Brain pericyte (primary cell): ENCODE results near the gene RAD51AP2.
"Not testable (repeated sequence)": the region's sequence is repeated elsewhere in the genome, so short reads cannot be mapped to it uniquely, and the experiment has no call there.

Experiments used
- DNase-seq: peaks from one replicate; pipeline ENCODE4 v3.0.0-alpha.2; 2012; ENCODE audit warnings: low read depth, low spot score

RAD51AP2 gene

DNA sequence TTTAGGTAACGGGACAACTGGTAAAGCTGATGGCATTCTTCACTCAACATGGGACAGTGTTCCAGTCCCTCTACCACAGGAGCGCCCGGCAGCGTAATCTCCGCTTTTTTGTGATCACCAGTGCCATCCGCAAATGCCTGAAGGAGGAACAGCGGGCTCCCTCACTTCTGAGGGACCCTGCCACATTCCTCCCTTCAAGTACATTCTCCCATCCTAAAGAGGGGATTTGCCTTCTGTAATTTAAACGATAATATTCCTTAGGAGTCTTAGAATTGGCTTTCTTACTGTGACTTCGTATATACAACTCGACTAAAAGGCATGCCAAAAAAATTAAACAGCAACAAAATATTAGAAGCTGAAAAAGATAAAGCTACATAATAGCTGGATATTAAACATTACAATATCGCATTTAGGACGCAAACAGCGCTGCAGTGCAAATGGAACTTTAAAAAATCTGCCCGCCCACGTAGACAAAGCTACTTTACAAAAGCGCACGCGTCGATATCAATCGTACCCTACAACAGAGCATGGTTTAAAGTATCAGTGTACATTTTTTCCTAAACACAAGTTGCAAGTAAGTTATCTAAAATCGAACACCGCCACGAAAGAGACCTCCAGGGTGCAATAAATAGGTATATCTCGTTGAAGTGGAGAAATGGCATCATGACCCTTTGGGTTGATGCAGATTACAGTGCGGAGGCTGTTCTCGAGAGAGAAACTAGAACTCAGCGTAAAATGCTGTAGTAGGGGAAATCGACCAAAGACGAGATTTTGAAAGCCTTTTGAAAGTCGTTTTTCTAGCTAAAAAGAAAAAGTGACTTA, 20.0 kb upstream of the RAD51AP2 start:
- peak; percentile 8 for DNase-seq

DNA sequence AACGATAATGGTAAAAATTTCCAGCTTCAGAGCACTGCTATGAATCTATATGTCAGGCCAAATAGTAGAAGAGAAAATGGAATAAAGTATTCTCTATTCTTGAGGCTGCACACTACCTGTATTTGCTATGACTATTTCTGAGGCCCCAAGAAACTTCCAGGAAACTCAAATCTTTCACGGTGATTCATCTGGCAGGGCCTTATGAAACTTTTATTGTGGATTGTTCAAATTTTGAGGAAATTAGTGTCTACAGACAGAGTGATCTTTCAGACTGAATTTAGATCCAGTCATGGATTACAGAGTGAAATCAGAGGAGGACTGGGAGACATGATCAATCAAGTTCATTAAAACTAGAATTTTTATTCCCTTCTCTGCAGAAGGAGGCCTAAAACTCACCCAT, 18.2 kb upstream of the RAD51AP2 start:
- no peak for DNase-seq

DNA sequence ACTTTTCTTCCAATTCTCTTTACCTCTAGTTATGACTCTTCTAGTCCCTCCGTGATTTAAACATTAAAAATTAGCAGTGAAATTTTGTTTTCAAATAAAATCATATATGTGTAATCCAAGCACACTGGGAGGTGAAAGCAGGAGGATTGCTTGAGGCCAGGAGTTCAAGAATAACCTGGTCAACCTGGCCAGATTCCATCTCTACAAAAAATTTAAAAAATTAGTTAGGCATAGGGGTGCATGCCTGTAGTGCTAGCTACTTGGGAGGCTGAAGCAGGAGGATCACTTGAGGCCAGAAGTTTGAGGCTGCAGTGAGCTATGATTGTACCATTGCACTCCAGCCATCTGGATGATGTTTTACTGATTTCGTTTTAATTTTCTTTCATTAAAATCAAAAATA, 15.3 kb upstream of the RAD51AP2 start:
- DNase-seq, result no peak

DNA sequence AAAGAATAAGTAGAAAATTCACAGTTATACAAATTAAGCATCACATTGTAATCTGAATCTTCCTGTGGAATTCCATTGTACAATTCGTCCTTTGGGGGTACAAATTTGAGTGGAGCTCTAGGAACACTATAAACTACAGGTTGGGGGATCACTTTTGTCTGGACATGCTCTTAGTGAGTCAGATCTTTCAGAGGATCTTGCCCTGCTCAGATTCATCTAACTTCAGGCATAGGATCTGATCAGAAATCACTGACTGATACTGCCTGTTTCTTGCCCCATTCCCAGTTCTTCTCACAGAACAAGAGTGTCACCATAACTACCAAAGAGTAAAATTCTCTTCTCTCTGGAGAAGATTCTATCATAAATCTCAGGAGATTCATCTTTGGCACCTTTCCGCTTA, 11.5 kb upstream of the RAD51AP2 start:
- no peak for DNase-seq

DNA sequence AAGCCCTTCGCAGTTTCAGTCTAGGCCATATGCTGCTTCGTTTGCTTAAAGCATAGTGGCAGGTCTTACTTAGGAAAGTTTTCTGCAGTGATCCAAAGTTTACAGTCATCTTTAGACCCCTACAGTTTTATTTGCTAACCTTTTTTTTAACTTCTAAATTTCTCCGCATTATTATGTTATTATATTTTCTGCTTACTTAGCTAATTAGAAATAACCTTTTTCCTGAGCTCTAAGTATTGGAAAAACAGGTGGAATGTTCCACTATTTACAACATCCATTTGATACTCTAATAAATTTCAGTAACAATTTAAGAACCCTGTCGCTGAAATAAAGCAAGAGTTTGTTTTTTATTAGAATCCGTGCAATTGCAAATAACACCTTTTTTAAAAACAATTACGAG, 4.1 kb upstream of the RAD51AP2 start:
- no peak for DNase-seq

DNA sequence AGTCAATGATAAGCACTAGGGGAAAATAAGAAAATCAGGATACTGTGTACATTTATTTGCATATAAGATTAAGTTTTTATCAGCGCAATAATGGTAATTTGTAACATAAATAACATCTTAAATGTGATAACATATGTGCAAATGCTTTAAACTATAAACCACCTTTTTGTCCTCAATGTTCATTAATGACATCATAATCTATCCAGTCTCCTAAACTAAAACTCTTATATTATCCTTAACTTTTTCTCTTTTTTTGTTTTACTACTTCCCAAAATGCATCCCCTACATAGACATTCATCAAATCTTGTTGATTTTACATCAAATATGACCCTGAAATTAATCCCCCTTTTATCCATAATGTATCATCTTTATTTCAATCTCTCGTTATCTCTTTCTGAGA, 3.4 kb upstream of the RAD51AP2 start:
- DNase-seq, result no peak

DNA sequence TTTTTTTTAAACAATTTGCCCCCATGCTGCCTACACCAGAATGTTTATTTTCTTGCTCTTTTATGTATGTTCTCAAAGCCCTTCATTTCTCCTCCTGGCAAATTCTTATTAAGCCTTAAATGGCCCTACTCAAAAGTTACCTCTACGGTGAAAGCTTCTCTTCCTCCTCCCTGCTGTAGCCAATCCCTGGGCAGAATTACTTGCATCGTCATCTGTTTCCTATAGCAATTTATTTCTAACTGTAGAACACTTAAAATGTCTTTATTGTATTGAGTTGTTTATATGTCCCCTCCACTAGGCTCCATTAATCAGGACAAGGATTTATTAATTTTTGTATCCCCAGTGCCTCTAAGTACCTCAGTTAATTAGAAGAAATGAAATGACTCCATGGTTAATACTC, 2.5 kb upstream of the RAD51AP2 start:
- no peak for DNase-seq

DNA sequence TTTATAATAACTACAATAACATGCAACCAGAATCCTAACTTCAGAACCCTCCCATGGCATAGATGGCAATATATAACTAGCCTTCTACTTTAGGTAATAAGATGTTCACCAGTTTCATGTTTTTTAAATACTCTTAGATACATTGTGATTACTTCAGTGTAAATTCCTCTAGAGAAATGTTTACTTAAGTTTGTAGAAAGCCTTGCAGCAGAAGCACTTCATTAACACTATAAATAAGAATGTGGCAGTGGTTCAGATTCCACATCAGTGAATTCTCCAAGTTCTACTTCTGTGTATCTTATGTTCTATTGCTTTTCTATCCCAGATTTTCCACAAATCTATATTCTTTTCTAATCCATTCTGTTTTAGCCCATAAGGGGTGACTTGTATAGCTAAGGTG, 1.2 kb upstream of the RAD51AP2 start:
- no peak for DNase-seq

DNA sequence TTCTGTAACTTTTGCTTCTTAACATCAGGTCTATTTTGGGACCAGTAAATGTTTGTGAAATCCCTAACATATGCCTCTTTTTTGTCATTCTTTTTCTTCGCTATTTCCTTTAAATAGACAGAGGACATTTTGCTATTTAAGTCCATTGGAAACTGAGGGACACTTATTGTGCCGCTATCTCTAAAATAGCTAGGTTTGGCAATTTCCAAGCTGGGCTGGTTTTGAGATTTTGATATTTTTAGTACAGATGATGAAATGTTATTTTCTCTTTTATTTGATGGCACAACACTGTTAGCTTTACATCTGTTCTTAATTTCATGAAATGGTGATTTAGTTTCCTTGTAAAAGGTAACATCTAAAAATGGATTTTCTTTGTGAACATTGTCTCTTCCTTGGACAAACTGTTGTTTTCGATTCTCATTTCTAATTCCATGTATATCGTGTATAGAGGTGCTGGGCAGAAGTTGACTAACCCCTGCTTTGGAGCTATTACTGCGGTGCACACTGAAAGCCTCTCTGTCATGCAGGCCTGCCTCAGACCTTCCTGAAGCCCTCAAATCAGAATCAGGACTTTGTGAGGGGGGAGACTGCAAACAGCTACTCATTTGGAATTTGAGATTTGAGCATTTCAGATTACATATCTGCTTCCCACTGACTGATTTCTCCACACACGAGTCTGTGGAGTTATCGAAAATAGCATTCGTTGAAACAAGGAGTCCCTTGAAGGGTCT, 594 bp downstream of the RAD51AP2 start:
- DNase-seq, result no peak

DNA sequence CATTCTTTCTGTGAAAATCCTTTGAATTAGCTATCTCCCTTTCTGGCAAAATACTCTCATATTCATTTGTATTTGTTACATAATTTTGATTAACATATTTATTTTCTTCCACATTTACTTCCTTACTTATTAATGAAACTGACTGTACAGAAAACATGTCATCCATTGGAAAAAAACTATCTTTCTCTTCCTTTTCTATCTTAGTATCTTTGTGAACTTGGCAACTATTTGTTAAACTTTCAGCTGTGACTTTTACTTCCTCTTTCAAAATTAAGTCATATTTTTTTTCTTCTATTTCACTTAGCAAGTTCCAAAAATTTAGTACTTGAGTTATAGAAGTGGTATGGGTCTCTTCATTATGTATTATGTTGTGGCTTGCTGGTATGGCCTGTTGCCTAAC, 2.6 kb downstream of the RAD51AP2 start:
- DNase-seq, result no peak

DNA sequence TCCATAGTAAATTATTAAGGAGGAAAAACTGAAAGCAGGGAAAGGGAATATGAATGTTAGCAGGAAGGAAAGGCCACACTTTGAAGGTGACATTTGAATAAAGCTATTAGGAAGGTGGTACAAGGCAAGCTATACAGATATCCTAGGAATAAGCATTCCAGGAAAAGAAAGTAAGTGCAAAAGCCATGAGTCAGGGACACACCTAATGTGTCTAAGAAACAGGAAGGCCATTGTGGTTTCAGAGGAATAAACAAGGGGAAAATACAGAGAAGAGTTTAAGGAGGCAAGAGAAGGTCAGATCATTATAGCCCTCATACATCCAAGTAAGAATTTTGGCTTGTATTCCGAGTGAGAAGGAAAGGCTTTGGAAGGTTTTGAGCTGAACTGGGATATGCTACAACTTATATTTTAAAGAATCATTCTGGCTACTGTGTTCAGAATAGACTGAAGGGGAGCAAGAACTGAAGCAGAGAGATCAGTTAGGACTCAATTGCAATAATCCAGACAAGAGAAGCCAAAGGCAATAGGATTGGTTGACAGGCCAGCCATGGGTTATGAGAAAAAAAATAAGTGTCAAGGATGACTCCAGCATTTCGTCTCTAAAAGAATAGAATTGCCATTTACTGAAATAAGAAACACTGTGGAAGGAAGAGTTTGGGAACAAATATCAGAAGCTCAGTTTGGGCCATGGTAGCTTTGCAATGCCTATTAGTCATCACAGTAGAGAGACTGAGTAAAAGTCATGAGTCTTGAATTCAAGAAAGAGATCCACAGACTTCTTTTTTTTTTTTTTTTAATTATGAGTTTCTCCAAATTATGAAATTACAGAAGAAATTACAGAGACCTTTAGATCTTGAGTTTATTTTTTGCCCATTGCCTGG, 11.3 kb downstream of the RAD51AP2 start:
- DNase-seq, result no peak

DNA sequence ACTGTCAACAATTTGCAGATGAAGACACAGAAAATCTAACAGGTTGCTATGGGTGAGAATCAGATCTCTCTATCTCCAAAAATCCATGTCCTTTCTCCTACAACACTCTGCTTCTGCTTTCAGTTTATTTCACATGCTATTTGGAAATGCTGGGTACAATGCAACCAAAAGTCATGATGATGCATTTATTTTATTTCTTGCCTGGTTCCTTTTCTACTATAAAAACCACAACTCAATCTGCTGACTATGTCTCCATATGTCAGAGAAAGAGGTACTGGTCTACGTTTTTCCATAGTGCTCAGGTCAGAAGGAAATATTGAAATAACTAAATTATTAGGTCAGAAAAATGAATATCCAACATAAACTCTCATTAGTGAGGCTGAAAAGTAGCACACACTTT, 20.5 kb downstream of the RAD51AP2 start:
- no peak for DNase-seq

DNA sequence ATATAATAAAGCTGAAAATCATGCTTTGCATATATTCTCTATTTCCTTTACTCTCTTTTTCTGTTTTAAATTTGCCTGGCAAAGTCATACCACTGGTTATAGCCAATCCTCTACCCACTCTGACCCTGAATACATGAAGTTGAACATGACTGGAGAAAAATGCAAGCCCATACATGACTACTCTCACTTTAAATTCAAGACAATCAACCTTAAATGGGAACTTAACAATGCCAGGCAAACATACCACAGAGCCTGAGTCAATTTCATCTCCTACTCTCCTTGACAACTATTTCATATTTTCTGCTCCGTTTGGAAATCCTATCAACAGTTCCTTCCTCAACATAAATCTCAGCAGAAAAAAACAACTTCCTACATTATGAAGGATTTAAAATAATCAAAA, 22.6 kb downstream of the RAD51AP2 start:
- DNase-seq, result no peak

DNA sequence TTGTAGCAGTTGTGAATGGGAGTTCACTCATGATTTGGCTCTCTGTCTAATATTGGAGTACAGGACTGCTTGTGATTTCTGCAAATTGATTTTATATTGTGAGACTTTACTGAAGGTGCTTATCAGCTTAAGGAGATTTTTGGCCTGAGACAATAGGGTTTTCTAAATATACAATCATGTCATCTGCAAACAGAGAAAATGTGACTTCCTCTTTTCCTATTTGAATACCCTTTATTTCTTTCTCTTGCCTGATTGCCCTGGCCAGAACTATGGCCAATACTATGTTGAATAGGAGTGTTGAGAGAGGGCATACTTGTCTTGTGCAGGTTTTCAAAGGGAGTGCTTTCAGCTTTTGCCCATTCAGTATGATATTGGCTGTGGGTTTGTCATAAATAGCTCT, 28.1 kb downstream of the RAD51AP2 start:
- DNase-seq, result not testable (repeated sequence)

DNA sequence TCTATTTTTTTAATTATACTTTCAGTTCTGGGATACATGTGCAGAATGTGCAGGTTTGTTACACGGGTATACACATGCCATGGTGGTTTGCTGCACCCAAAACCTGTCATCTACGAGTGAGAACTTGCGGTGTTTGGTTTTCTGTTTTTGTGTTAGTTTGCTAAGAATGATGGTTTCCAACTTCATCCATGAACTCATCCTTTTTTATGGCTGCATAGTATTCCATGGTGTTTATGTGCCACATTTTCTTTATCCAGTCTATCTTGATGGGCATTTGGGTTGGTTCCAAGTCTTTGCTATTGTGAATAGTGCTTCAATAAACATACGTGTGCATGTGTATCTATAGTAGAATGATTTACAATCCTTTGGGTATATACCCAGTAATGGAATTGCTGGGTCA, 29.6 kb downstream of the RAD51AP2 start:
- not testable (repeated sequence) for DNase-seq

DNA sequence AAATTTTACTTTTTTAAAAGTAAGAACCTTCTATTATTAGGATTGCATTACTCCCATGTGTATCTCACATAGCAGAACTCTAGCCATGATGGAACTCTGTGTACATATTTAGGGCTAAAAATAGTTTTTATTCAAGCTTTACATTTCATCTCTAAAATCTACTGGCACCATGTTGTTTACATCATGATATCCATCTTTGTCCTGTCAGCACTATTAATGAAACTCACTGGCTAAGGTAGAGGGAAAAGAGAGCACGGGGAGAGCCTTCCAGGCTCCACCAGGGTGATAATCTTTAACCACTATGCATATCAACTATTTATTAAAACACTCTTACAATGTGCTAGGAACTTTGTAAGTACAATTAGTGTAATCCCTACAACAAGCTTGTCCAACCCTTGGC, 34.7 kb downstream of the RAD51AP2 start:
- no peak for DNase-seq

DNA sequence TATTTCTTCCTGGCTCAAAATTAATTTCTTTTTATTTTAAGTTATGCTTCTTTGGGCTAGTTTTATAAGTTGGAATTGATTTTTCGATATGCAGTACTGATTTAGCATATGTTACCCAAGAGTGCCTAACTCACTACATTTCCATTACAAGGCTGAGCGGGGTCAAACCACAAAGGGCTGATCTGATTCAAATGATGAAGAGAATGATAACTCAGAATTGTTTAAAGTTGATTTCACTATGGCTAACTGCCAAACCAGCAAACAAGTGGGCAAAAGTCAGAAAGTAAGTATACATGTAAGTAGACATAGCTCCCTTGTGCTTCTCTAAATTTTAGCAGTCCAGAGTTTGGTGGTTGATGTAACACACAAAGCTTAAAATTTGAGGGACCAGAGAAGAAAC, 35.6 kb downstream of the RAD51AP2 start:
- no peak for DNase-seq

DNA sequence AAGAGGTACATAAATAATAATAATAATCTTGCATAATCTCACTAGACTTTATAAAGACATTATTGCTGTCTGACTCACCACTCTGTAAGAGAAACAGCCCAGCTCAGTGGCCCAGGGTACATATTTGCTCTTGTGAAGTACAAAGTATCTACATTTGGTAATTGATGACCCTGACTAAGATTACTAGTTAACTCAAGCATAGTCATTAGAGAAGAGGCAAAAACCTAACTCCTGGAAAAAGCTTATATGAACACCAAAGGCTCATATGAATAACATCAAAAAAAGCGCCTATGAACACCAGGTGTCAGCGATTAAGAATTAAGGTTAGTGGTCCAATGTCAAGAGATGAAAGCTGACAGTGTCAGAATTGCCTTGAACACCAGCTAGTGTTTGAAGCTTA, 38.4 kb downstream of the RAD51AP2 start:
- DNase-seq, result no peak

DNA sequence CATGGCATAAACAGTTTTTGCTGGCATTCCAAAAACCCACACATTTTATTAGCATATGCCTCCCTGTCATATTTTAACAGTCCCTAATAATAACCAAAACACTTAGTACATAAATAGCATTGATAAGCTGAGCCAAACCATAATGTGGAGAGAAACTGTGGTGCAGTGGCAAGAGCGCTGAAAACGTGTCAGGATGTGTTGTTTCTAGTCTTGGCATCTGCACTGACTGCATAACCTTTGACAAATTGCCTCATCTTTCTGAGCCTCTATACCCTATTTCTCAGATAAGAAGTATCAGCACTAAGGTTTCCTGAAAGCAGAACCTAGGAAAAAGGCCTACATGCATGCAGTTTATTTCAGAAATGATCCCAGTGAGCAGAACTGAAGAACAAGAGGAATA, 41.4 kb downstream of the RAD51AP2 start:
- DNase-seq, result no peak

DNA sequence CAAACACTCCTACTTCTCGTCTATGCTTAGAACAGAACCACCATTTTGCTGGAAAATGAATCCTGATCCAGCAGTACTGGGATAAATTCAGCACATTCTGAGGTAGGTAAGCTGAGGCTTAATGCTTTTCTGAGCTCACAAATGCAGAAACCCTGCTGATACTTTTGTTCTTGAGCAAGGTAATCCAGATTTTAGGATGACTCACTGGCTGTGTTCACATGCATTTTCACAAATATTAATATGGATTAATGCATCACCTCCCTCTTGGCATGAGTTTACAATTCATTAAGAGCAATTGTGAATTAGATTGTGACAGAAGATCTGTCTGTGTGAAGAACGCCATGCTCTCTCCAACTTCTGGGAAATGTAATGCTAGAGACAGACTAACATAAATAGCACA, 42.2 kb downstream of the RAD51AP2 start:
- no peak for DNase-seq

DNA sequence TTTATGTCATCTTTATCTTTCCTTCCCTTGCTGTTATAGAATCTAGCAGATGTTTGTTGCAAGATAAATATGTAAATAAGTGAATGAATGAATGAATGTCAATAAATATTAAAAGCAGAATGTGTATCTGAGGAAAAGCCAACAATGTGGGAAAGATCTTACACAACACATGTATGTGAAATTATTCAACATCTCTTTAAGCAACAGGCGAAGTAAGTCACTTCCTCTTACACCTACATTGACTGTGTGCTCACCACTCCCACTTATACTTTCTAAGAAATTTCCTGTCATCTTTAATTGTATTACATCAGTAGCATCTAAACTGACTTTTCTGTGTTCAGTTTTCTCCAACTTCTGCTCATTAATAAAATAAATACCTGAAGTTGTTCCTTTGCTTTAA, 43.0 kb downstream of the RAD51AP2 start:
- DNase-seq, result no peak

DNA sequence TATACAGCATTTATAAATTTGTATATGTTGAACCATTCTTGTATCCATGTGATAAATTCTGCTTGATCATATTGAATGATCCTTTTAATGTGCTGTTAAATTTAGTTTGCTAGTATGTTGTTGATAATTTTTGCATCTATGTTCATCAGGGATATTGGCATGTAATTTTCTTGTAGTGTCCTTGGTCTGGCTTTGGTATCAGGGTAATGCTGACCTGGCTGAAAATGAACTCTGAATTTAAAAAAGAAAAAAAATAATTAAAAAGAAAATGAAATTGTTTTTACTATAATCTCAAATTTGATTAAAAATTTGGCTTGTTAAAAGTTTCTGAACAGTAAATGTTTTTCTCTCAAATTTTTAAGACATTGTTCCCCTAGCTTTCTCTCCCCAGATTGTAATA, 46.3 kb downstream of the RAD51AP2 start:
- no peak for DNase-seq
